ENCODE data around the gene PTPN1.

The PTPN1 gene

GRCh38 chr20:50509923-50510705, at the start of gene PTPN1 (continued):
- TF ChIP-seq TRIM28 (IDR thresholded peaks at IDR 0.05; ENCODE audit: borderline replicate concordance, low read length) = 0 out of 2 replicates have a peak, but pooled peaks have one; percentile 46

GRCh38 chr20:50460608-50461267, 49.4 kb upstream of the PTPN1 start:
- no peak for TF ChIP-seq AEBP2 (tag by site-specific recombination; IDR thresholded peaks at IDR 0.05; ENCODE audit: borderline replicate concordance)
- no peak for TF ChIP-seq ZNF658 (tag by site-specific recombination; IDR thresholded peaks at IDR 0.05)
- 0 out of 2 replicates have a peak, but pooled peaks have one; percentile 42 for TF ChIP-seq ZIC2 (tag by site-specific recombination; IDR thresholded peaks at IDR 0.05)
- TF ChIP-seq CTCF (tag by site-specific recombination; IDR thresholded peaks at IDR 0.05) = peak; percentile 68
- TF ChIP-seq ZBTB44 (tag by site-specific recombination; IDR thresholded peaks at IDR 0.05) = no peak
- peak; percentile 35; the same call in 1 of the 2 replicates for TF ChIP-seq GLIS1 (tag by site-specific recombination; IDR thresholded peaks at IDR 0.05)
- 0 out of 2 replicates have a peak, but pooled peaks have one; percentile 18 for TF ChIP-seq ZFHX2 (tag by site-specific recombination; conservative IDR thresholded peaks at IDR 0.05)
- no peak for TF ChIP-seq ZNF24 (tag by site-specific recombination; IDR thresholded peaks at IDR 0.05)
- TF ChIP-seq ZNF2 (tag by site-specific recombination; IDR thresholded peaks at IDR 0.05) = peak; percentile 70; the same call in 1 of the 2 replicates
- peak; percentile 29; the same call in 1 of the 2 replicates for TF ChIP-seq ZBTB48 (tag by site-specific recombination; IDR thresholded peaks at IDR 0.05)
- peak; percentile 33; the same call in 1 of the 2 replicates for TF ChIP-seq ZSCAN30 (tag by site-specific recombination; IDR thresholded peaks at IDR 0.05)
- TF ChIP-seq SCRT2 (tag by site-specific recombination; IDR thresholded peaks at IDR 0.05) = peak; percentile 58
- peak; percentile 67 for TF ChIP-seq ZNF654 (tag by site-specific recombination; IDR thresholded peaks at IDR 0.05; ENCODE audit: low read depth)
- peak; percentile 59 for TF ChIP-seq PATZ1 (tag by site-specific recombination; IDR thresholded peaks at IDR 0.05)
- TF ChIP-seq ZNF335 (tag by site-specific recombination; conservative IDR thresholded peaks at IDR 0.05) = peak; percentile 68
- peak; percentile 64 for TF ChIP-seq ZBTB8A (tag by site-specific recombination; IDR thresholded peaks at IDR 0.05)
- TF ChIP-seq ZNF76 (tag by site-specific recombination; IDR thresholded peaks at IDR 0.05; ENCODE audit: borderline replicate concordance, low read depth) = peak; percentile 47; the same call in 1 of the 2 replicates
- peak; percentile 87 for TF ChIP-seq IKZF3 (tag by site-specific recombination; IDR thresholded peaks at IDR 0.05)
- no peak for TF ChIP-seq MZF1 (tag by site-specific recombination; IDR thresholded peaks at IDR 0.05; ENCODE audit: borderline replicate concordance)
- TF ChIP-seq ZNF561 (tag by site-specific recombination; IDR thresholded peaks at IDR 0.05; ENCODE audit: borderline replicate concordance) = 0 out of 2 replicates have a peak, but pooled peaks have one; percentile 26
- TF ChIP-seq ZBTB17 (tag by site-specific recombination; IDR thresholded peaks at IDR 0.05) = peak; percentile 40; the same call in 1 of the 2 replicates
- no peak overlapping the region for H3K4me3 ChIP-seq (ENCODE audit: low read depth, low read length)
- no peaks in the 10 kb centered on the region for H3K9me3 ChIP-seq (ENCODE audit: control insufficient read depth, insufficient read depth, low read depth, low read length)
- H3K27ac ChIP-seq (ENCODE audit: extremely low read depth, low read depth, low read length) = no peak overlapping the region
- POLR2A ChIA-PET = no interaction called here
- H3K4me1 ChIP-seq (ENCODE audit: control insufficient read depth, insufficient read depth, low read length) = no peaks in the 10 kb centered on the region; the same call in 1 of the 2 replicates
- no peaks in the 10 kb centered on the region for H3K36me3 ChIP-seq (ENCODE audit: control insufficient read depth in 2 of 2, insufficient read depth in 1 of 2, low read length in 2 of 2)
- CTCF ChIA-PET = interaction anchor here (0.6 to 6.4 kb wide), 4 partner anchors 32 to 272 kb away, joined by 3 to 106 read pairs (median 3); partner anchors contain the start of gene CEBPB
